Neural progenitor cell (in vitro differentiated cells): ENCODE data around the gene TSPAN13.

Source experiments
- EZH2phosphoT487 ChIP-seq: fragments of 200-600 bp; sonication (generic); IDR thresholded peaks from 2 replicates; pipeline ENCODE4 v1.6.1; 2017; ENCODE audit warnings: antibody characterized with exemption
- TF ChIP-seq, protein P1 (sequence below): fragments of 200-600 bp; sonication (generic); IDR thresholded peaks from 2 replicates; pipeline ENCODE4 v1.5.1; 2017; ENCODE audit warnings: antibody characterized with exemption, mild to moderate bottlenecking

DNA sequence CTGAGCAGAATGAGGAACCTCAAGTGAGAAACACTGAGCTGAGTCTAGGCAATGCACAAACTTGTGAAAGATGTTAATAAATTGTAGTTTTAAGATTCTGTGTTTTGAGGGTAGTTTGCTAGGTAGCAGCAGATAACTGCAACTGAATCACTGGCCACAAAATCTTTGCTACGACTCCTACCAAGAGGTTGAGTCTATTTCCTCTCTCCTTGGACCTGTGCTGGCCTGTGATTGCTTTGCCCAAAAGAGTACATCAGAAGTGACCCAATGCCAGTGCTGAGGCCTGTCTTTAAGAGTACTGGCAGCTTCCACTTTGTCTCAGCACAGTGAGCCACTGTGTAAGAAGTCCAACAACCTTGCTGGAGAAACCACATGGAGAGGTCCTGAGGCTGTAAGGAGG is 11.9 kb upstream of the TSPAN13 start:
- TF ChIP-seq, protein P1, sequence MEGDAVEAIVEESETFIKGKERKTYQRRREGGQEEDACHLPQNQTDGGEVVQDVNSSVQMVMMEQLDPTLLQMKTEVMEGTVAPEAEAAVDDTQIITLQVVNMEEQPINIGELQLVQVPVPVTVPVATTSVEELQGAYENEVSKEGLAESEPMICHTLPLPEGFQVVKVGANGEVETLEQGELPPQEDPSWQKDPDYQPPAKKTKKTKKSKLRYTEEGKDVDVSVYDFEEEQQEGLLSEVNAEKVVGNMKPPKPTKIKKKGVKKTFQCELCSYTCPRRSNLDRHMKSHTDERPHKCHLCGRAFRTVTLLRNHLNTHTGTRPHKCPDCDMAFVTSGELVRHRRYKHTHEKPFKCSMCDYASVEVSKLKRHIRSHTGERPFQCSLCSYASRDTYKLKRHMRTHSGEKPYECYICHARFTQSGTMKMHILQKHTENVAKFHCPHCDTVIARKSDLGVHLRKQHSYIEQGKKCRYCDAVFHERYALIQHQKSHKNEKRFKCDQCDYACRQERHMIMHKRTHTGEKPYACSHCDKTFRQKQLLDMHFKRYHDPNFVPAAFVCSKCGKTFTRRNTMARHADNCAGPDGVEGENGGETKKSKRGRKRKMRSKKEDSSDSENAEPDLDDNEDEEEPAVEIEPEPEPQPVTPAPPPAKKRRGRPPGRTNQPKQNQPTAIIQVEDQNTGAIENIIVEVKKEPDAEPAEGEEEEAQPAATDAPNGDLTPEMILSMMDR = no peak
- no peak for TF ChIP-seq EZH2phosphoT487
